ENCODE data around the gene NEDD9.

DNA sequence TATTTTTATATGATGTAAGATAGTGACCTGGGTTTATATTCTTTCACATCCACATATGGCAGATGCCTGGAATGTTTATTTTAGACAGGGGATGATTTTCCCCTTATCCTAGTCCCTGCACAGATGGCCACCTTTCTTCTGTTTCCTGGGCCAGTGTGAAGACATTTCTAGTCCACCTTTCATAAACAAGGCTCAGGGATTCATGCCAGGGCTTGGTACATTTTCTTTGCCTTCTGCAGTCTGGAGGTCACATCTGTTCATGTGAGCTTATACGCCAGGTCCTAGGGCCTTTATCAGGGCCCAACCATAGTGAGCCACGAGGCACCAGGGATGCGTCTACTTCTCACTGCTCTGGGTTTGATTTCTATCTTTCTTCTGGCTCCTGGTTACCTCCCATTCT lies 82.9 kb downstream of the NEDD9 start:
- TF ChIP-seq ZFX (IDR thresholded peaks at IDR 0.05): no peak
- TF ChIP-seq, protein P1, sequence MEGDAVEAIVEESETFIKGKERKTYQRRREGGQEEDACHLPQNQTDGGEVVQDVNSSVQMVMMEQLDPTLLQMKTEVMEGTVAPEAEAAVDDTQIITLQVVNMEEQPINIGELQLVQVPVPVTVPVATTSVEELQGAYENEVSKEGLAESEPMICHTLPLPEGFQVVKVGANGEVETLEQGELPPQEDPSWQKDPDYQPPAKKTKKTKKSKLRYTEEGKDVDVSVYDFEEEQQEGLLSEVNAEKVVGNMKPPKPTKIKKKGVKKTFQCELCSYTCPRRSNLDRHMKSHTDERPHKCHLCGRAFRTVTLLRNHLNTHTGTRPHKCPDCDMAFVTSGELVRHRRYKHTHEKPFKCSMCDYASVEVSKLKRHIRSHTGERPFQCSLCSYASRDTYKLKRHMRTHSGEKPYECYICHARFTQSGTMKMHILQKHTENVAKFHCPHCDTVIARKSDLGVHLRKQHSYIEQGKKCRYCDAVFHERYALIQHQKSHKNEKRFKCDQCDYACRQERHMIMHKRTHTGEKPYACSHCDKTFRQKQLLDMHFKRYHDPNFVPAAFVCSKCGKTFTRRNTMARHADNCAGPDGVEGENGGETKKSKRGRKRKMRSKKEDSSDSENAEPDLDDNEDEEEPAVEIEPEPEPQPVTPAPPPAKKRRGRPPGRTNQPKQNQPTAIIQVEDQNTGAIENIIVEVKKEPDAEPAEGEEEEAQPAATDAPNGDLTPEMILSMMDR (conservative IDR thresholded peaks at IDR 0.05): no peak
